GM10266 (cell line): Measurements from ENCODE around the gene ABI3.

Source experiments
- DNase-seq: peaks from one replicate; pipeline ENCODE4 v3.0.0; 2012; ENCODE audit errors: extremely low spot score
- TF ChIP-seq, protein P1 (sequence below): IDR thresholded peaks from 2 replicates; pipeline ENCODE4 v1.5.1; 2012; ENCODE audit warnings: mild to moderate bottlenecking, low read depth; ENCODE audit not compliant: control insufficient read depth, insufficient read depth; ENCODE audit errors: missing control alignments

The ABI3 gene

DNA sequence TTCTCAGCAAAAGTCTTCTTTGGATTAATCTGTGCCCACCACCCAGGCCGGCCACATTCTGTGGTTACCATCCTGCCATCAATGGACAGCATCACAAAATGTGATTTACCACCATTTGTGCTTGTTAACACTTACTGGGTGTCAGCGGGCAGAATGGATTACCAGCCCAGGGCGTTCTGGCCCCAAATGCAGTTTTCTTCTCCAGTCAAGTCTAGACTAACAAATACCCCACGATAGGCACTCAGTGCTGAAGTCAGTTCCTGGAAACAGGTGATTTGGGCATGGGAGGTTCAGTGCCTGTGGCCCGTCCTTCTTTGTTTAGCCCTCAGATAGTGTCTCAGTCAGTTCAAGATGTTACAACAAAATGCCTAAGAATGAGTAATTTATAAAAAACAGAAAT lies 58.8 kb downstream of the ABI3 start:
- TF ChIP-seq, protein P1, sequence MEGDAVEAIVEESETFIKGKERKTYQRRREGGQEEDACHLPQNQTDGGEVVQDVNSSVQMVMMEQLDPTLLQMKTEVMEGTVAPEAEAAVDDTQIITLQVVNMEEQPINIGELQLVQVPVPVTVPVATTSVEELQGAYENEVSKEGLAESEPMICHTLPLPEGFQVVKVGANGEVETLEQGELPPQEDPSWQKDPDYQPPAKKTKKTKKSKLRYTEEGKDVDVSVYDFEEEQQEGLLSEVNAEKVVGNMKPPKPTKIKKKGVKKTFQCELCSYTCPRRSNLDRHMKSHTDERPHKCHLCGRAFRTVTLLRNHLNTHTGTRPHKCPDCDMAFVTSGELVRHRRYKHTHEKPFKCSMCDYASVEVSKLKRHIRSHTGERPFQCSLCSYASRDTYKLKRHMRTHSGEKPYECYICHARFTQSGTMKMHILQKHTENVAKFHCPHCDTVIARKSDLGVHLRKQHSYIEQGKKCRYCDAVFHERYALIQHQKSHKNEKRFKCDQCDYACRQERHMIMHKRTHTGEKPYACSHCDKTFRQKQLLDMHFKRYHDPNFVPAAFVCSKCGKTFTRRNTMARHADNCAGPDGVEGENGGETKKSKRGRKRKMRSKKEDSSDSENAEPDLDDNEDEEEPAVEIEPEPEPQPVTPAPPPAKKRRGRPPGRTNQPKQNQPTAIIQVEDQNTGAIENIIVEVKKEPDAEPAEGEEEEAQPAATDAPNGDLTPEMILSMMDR, result no peak
- no peak for DNase-seq
